Liver (tissue), 3 donors: Measurements from ENCODE around the gene SH3RF3.

ENCODE experiments used
- ATF3 ChIP-seq: IDR thresholded peaks from 2 replicates; pipeline ENCODE4 v1.6.1; 2016; ENCODE audit warnings: antibody characterized with exemption
- CTCF ChIP-seq: fragments of 150-350 bp; IDR thresholded peaks from 2 replicates; pipeline ENCODE4 v1.5.1; 2017; ENCODE audit warnings: improper control_type of control experiment, low read depth, low read length; ENCODE audit not compliant: missing input control
- FOXA1 ChIP-seq: IDR thresholded peaks from 2 replicates; pipeline ENCODE4 v1.6.1; 2016; ENCODE audit warnings: antibody characterized with exemption
- GABPA ChIP-seq, 2 donors: IDR thresholded peaks in 1 of 2; conservative IDR thresholded peaks in 1 of 2; 2 replicates each; pipeline ENCODE4 v1.6.1; 2016; ENCODE audit warnings: antibody characterized with exemption in 2 of 2, mild to moderate bottlenecking in 1 of 2, moderate library complexity in 1 of 2
- HNF4G ChIP-seq: IDR thresholded peaks from 2 replicates; pipeline ENCODE4 v1.6.1; 2016; ENCODE audit warnings: antibody characterized with exemption
- JUND ChIP-seq, 2 donors: IDR thresholded peaks; 2 replicates each; pipeline ENCODE4 v1.6.1; 2016; ENCODE audit warnings: antibody characterized with exemption in 2 of 2
- MAX ChIP-seq: IDR thresholded peaks from 2 replicates; pipeline ENCODE4 v1.6.1; 2016; ENCODE audit warnings: antibody characterized with exemption
- NR2F2 ChIP-seq: IDR thresholded peaks from 2 replicates; pipeline ENCODE4 v1.6.1; 2016; ENCODE audit warnings: antibody characterized with exemption
- RAD21 ChIP-seq, 2 donors: IDR thresholded peaks; 2 replicates each; pipeline ENCODE4 v1.6.1; 2016; ENCODE audit warnings: antibody characterized with exemption in 2 of 2, mild to moderate bottlenecking in 2 of 2
- REST ChIP-seq: IDR thresholded peaks from 2 replicates; pipeline ENCODE4 v1.6.1; 2016; ENCODE audit warnings: antibody characterized with exemption, mild to moderate bottlenecking
- SP1 ChIP-seq: IDR thresholded peaks from 2 replicates; pipeline ENCODE4 v1.6.1; 2018; ENCODE audit warnings: antibody characterized with exemption, mild to moderate bottlenecking
- TAF1 ChIP-seq: conservative IDR thresholded peaks from 2 replicates; pipeline ENCODE4 v1.6.1; 2016; ENCODE audit warnings: antibody characterized with exemption, mild to moderate bottlenecking
- YY1 ChIP-seq: IDR thresholded peaks from 2 replicates; pipeline ENCODE4 v1.6.1; 2016; ENCODE audit warnings: antibody characterized with exemption, mild to moderate bottlenecking
- ZBTB33 ChIP-seq: IDR thresholded peaks from 2 replicates; pipeline ENCODE4 v1.6.1; 2016; ENCODE audit warnings: antibody characterized with exemption
- donor health status: healthy.
- donor health status: healthy.

- TF ChIP-seq REST (no peak), CTCF (no peak), TAF1 (no peak), RAD21 (IDR thresholded peaks at IDR 0.05) (no peak), SP1 (no peak), MAX (no peak), ZBTB33 (no peak), JUND (IDR thresholded peaks at IDR 0.05) (no peak), GABPA (IDR thresholded peaks at IDR 0.05 in 1 of 2, conservative IDR thresholded peaks at IDR 0.05 in 1 of 2) (no peak), YY1 (no peak), NR2F2 (no peak), HNF4G (no peak), ATF3 (no peak), FOXA1 (no peak)
Measured at GRCh38 chr2:109429567-109430328, 300.7 kb downstream of the SH3RF3 start.
